Body of pancreas (tissue), 4 donors: ENCODE data around the gene SYT2. TPM values are rescaled to one million over a fixed set of nuclear protein-coding genes. Genes with fewer than 3 reads are reported as not detected.
"Not testable (repeated sequence)": the region's sequence is repeated elsewhere in the genome, so short reads cannot be mapped to it uniquely, and the experiment has no call there.

Experiments
- ATAC-seq: fragments of 150-250 bp; one replicate; pipeline ENCODE4 v1.9.1; 2016
- DNase-seq, 4 donors: peaks; one replicate each; pipeline ENCODE4 v3.0.0-alpha.2; 2019
- H3K27ac ChIP-seq, 4 donors: fragments of 200-600 bp; sonication (generic); 1 replicate in 3 of 4; 2 replicates in 1 of 4; pipeline versions ENCODE4 v1.5.1 to v1.6.1; 2016 to 2019; ENCODE audit warnings: mild to moderate bottlenecking in 1 of 4, mixed read lengths in 1 of 4, moderate library complexity in 1 of 4
- H3K27me3 ChIP-seq, 2 donors: fragments of 200-600 bp; sonication (generic); one replicate each; pipeline ENCODE4 v1.6.0; 2016; ENCODE audit warnings: mild to moderate bottlenecking in 1 of 2
- H3K36me3 ChIP-seq, 2 donors: fragments of 200-600 bp; sonication (generic); replicated peaks in 1 of 2; 2 replicates each; pipeline ENCODE4 v1.5.1; 2016; ENCODE audit warnings: low read depth in 2 of 2; ENCODE audit not compliant: insufficient read depth in 1 of 2
- H3K4me1 ChIP-seq: fragments of 200-600 bp; sonication (generic); one replicate; pipeline ENCODE4 v1.6.0; 2016
- H3K4me3 ChIP-seq, 2 donors: fragments of 200-600 bp; sonication (generic); 1 replicate in 1 of 2; 2 replicates in 1 of 2; pipeline ENCODE4 v1.5.1; 2016 to 2019
- H3K9me3 ChIP-seq, 3 donors: fragments of 200-600 bp; sonication (generic); 1 replicate in 2 of 3; 2 replicates in 1 of 3; pipeline ENCODE4 v1.5.1; 2016
- CTCF ChIP-seq, 7 experiments: fragments of 450-650 bp in 4 of 7; fragments of 200-600 bp in 3 of 7; sonication (generic) in 3 of 7; IDR thresholded peaks; one replicate each; pipeline ENCODE4 v1.5.1; 2016 to 2019; ENCODE audit warnings: antibody characterized with exemption in 7 of 7
- POLR2A ChIP-seq, 3 donors: fragments of 450-650 bp; IDR thresholded peaks; one replicate each; pipeline ENCODE4 v1.6.1; 2016; ENCODE audit warnings: antibody characterized with exemption in 3 of 3, mild to moderate bottlenecking in 2 of 3
- WGBS, 2 donors: methylation state at CpG; one replicate each; pipeline ENCODE4 v1.1.5; 2017; 5-methylcytosine and 5-hydroxymethylcytosine counted together
- intact Hi-C: fragments of 100-400 bp; cut with DNase I; formaldehyde crosslinking; loops from one replicate; pipeline ENCODE4 v1.15.1; 2023
- total RNA-seq, 2 donors: library from RNA; depleted of rRNA; stranded (reverse); fragments of >200 nt; gene quantifications; one replicate each; pipeline ENCODE4 v1.1.0, GENCODE V29; 2016

Gene SYT2
- total RNA-seq, 2 donors from 2014 or later = not detected

- WGBS, 2 donors = 54 to 79% methylated on average over 11 of the region's 11 CpGs
- Histone ChIP-seq H3K36me3 (no peaks in the 10 kb centered on the region), H3K9me3 (no peaks in the 10 kb centered on the region), H3K4me3 (no peak overlapping the region), H3K27ac (no peak overlapping the region), H3K4me1 (peaks cover 15% of the 10 kb centered on the region), H3K27me3 (no peaks in the 10 kb centered on the region)
- no peak for ATAC-seq
- TF ChIP-seq POLR2A (IDR thresholded peaks at IDR 0.05) (no peak), CTCF (IDR thresholded peaks at IDR 0.05) (no peak)
- DNase-seq = peak in 1 of 4 donors; percentile 46
- intact Hi-C loops = no loop called here
These were observed 94.5 kb downstream of the SYT2 start for GRCh38 chr1:202615501-202616354.

DNA sequence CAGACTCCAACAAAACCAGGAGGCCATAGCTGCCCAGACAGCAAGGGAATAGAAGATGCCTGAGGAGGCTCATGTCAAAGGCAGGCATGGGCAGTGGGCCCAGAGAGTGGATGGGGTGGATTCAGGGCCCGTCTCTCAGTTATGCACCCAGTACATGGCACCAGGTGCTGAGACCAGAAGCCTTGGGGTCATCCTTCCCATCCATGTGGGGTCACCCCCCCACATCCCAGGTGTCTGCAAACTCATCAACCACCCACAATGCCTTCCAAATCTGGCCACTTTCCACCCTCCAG lies 95.1 kb downstream of the SYT2 start:
- H3K27me3 ChIP-seq, H3K27ac ChIP-seq, H3K9me3 ChIP-seq, H3K4me3 ChIP-seq, DNase-seq, intact Hi-C loops, H3K36me3 ChIP-seq, ATAC-seq: not testable (repeated sequence)
- WGBS, 2 donors = 85 to 86% methylated on average over 1 of the region's 1 CpG
- H3K4me1 ChIP-seq = peaks cover 15% of the 10 kb centered on the region

DNA sequence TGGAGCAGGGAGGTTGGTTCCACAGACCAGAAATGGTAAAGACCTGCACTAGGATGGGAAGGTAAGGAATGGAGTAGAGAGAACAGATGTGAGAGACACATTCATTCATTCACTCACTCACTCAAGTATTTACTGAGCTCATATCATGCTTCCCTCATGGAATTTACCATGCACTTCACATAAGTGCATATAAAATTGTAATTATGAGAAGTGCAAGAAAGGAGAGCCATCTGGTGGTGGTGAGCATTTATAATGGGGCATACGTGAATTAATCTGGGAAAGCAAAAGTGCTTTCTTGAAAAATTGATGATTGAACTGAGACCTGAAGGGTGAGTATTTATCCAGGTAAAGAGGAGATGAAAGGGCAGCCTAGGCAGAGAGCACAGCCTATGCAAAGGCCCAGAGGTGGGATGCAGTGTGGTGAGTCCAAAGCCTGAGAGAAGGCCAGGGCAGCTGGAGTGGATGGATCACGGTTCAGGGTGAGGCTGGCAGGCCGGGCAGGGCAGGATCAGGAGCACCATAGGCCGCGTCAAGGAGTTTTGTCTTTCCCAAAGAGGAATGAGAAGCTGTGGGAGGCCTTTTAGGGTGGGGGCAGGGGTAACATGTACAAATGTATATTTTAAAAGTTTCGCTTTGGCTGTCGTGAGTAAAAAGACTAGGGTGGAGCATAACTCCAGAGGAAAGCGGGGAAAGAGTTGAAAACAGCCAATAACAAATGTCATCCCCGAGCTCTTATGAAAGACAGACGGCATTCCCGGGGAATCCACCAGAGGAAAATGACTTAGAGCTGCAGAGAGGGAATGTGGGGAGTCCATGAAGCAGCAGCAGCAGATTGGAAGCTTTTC lies 95.7 kb downstream of the SYT2 start:
- H3K27ac ChIP-seq, ATAC-seq, H3K36me3 ChIP-seq, H3K4me3 ChIP-seq, H3K27me3 ChIP-seq, H3K9me3 ChIP-seq, DNase-seq, intact Hi-C loops: not testable (repeated sequence)
- H3K4me1 ChIP-seq = peaks cover 13% of the 10 kb centered on the region
- WGBS, 2 donors = 86 to 91% methylated on average over 11 of the region's 11 CpGs

- H3K27ac ChIP-seq = no peak overlapping the region
- intact Hi-C loops = no loop called here
- DNase-seq (no peak), ATAC-seq (no peak)
- no peaks in the 10 kb centered on the region for H3K36me3 ChIP-seq
- no peak for TF ChIP-seq CTCF (IDR thresholded peaks at IDR 0.05)
- no peak for TF ChIP-seq POLR2A (IDR thresholded peaks at IDR 0.05)
- no peak overlapping the region for H3K4me3 ChIP-seq
- WGBS, 2 donors = 91 to 94% methylated on average over 4 of the region's 4 CpGs
- no peaks in the 10 kb centered on the region for H3K9me3 ChIP-seq
- H3K4me1 ChIP-seq = peaks cover 3% of the 10 kb centered on the region
- no peaks in the 10 kb centered on the region for H3K27me3 ChIP-seq
These were observed 96.7 kb downstream of the SYT2 start for GRCh38 chr1:202613571-202613970.

GRCh38 chr1:202612036-202612435 lies 98.2 kb downstream of the SYT2 start:
- H3K9me3 ChIP-seq, H3K27ac ChIP-seq, intact Hi-C loops, H3K4me3 ChIP-seq, DNase-seq, H3K4me1 ChIP-seq, ATAC-seq, H3K36me3 ChIP-seq, H3K27me3 ChIP-seq: not testable (repeated sequence)
- WGBS, 2 donors = 95 to 97% methylated on average over 3 of the region's 3 CpGs

- TF ChIP-seq CTCF (IDR thresholded peaks at IDR 0.05) (no peak), POLR2A (IDR thresholded peaks at IDR 0.05) (no peak)
- Histone ChIP-seq H3K27ac (no peak overlapping the region), H3K4me1 (no peaks in the 10 kb centered on the region), H3K36me3 (peaks cover 0 to 2% of the 10 kb centered on the region in 2 donors), H3K4me3 (no peak overlapping the region), H3K9me3 (no peaks in the 10 kb centered on the region), H3K27me3 (no peaks in the 10 kb centered on the region)
- WGBS, 2 donors = 91 to 92% methylated on average over 5 of the region's 5 CpGs
- DNase-seq (no peak), ATAC-seq (no peak)
- intact Hi-C loops = no loop called here
These were observed 104.7 kb downstream of the SYT2 start for GRCh38 chr1:202605515-202605914.
